H1 (cell line): Measurements from ENCODE around the gene TMUB1.
A peak's percentile ranks its signal among the peaks of the same experiment; 100 is the strongest.

Experiments
- EGR1 ChIP-seq: IDR thresholded peaks from 2 replicates; pipeline ENCODE4 v1.6.1; 2011; ENCODE audit warnings: low read depth, low read length, borderline replicate concordance
- POLR2A ChIP-seq, 2 experiments: IDR thresholded peaks; 1 replicate in 1 of 2; 2 replicates in 1 of 2; pipeline ENCODE4 v1.6.1; 2011; ENCODE audit warnings: low read depth in 2 of 2, low read length in 2 of 2, mild to moderate bottlenecking in 2 of 2; ENCODE audit errors: control extremely low read depth in 1 of 2
- RBBP5 ChIP-seq: IDR thresholded peaks from 2 replicates; pipeline ENCODE4 v1.7.1; 2012; ENCODE audit warnings: low read depth, mild to moderate bottlenecking, inconsistent platforms, low read length, moderate library complexity, borderline replicate concordance
- RFX5 ChIP-seq: IDR thresholded peaks from 2 replicates; pipeline ENCODE4 v1.6.1; 2011; ENCODE audit warnings: low read depth, low read length, improper control_type of control experiment, borderline replicate concordance
- SIN3A ChIP-seq, 2 experiments: IDR thresholded peaks in 1 of 2; conservative IDR thresholded peaks in 1 of 2; 2 replicates each; pipeline ENCODE4 v1.6.1; 2011 to 2012; ENCODE audit warnings: low read length in 2 of 2, improper control_type of control experiment in 1 of 2, low read depth in 1 of 2, mild to moderate bottlenecking in 1 of 2
- SP1 ChIP-seq: IDR thresholded peaks from 2 replicates; pipeline ENCODE4 v1.6.1; 2011; ENCODE audit warnings: low read depth, low read length
- SUZ12 ChIP-seq: fragments of 200-600 bp; sonication (generic); IDR thresholded peaks from 2 replicates; pipeline ENCODE4 v1.6.1; 2012; ENCODE audit warnings: mild to moderate bottlenecking, inconsistent platforms, low read length, moderate library complexity, mixed read lengths
- ZNF274 ChIP-seq: IDR thresholded peaks from 2 replicates; pipeline ENCODE4 v1.7.0; 2012; ENCODE audit warnings: low read length, borderline replicate concordance; ENCODE audit errors: extremely low read depth
- TF ChIP-seq, protein P1 (sequence below), 3 experiments: IDR thresholded peaks; 1 replicate in 2 of 3; 2 replicates in 1 of 3; pipeline versions ENCODE4 v1.5.1 to v1.6.1; 2011; ENCODE audit warnings: low read length in 3 of 3, mild to moderate bottlenecking in 3 of 3, inconsistent platforms in 2 of 3, low read depth in 1 of 3, moderate library complexity in 1 of 3; ENCODE audit not compliant: insufficient read depth in 1 of 3; ENCODE audit errors: control extremely low read depth in 1 of 3

GRCh38 chr7:151115836-151116418 is 32.6 kb upstream of the TMUB1 start:
- TF ChIP-seq RBBP5 (no peak), ZNF274 (no peak), EGR1 (no peak), RFX5 (no peak), POLR2A (IDR thresholded peaks at IDR 0.05; ENCODE audit: control extremely low read depth in 1 of 2, low read depth in 2 of 2, low read length in 2 of 2) (no peak), SUZ12 (0 out of 2 replicates have a peak, but pooled peaks have one; percentile 16), SP1 (no peak), SIN3A (conservative IDR thresholded peaks at IDR 0.05 in 1 of 2, IDR thresholded peaks at IDR 0.05 in 1 of 2; ENCODE audit: low read depth in 1 of 2, low read length in 2 of 2) (no peak)
- TF ChIP-seq, protein P1, sequence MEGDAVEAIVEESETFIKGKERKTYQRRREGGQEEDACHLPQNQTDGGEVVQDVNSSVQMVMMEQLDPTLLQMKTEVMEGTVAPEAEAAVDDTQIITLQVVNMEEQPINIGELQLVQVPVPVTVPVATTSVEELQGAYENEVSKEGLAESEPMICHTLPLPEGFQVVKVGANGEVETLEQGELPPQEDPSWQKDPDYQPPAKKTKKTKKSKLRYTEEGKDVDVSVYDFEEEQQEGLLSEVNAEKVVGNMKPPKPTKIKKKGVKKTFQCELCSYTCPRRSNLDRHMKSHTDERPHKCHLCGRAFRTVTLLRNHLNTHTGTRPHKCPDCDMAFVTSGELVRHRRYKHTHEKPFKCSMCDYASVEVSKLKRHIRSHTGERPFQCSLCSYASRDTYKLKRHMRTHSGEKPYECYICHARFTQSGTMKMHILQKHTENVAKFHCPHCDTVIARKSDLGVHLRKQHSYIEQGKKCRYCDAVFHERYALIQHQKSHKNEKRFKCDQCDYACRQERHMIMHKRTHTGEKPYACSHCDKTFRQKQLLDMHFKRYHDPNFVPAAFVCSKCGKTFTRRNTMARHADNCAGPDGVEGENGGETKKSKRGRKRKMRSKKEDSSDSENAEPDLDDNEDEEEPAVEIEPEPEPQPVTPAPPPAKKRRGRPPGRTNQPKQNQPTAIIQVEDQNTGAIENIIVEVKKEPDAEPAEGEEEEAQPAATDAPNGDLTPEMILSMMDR (IDR thresholded peaks at IDR 0.05; ENCODE audit: control extremely low read depth in 1 of 3, insufficient read depth in 1 of 3, low read depth in 1 of 3, low read length in 3 of 3): no peak
